H1 (cell line): ENCODE results near the gene VAMP2.

Experiments
- CBX5 ChIP-seq: fragments of 300-800, 300-1000 bp; sonication (generic); IDR thresholded peaks from 2 replicates; pipeline ENCODE4 v1.7.1; 2016; ENCODE audit warnings: antibody characterized with exemption, low read length, low read depth
- CEBPB ChIP-seq: IDR thresholded peaks from 2 replicates; pipeline ENCODE4 v1.6.1; 2012; ENCODE audit warnings: low read depth, low read length
- CTCF ChIP-seq, 3 experiments: IDR thresholded peaks; 1 replicate in 2 of 3; 2 replicates in 1 of 3; pipeline versions ENCODE4 v1.5.1 to v1.6.1; 2011; ENCODE audit warnings: low read length in 3 of 3, mild to moderate bottlenecking in 3 of 3, inconsistent platforms in 2 of 3, low read depth in 1 of 3, moderate library complexity in 1 of 3; ENCODE audit not compliant: insufficient read depth in 1 of 3; ENCODE audit errors: control extremely low read depth in 1 of 3
- HDAC6 ChIP-seq: IDR thresholded peaks from one replicate; pipeline ENCODE4 v1.7.1; 2012; ENCODE audit warnings: low read depth, mild to moderate bottlenecking, inconsistent platforms, low read length, moderate library complexity
- JUND ChIP-seq: IDR thresholded peaks from 2 replicates; pipeline ENCODE4 v1.6.1; 2011; ENCODE audit warnings: mild to moderate bottlenecking, improper control_type of control experiment, low read length
- KDM1A ChIP-seq: fragments of 200-600, 300-600 bp; sonication (generic); IDR thresholded peaks from 2 replicates; pipeline ENCODE4 v1.7.1; 2016; ENCODE audit warnings: mild to moderate bottlenecking, low read length, borderline replicate concordance
- KDM4A ChIP-seq: IDR thresholded peaks from one replicate; pipeline ENCODE4 v1.7.1; 2012; ENCODE audit warnings: low read depth, mild to moderate bottlenecking, moderate library complexity, low read length, inconsistent platforms; ENCODE audit not compliant: severe bottlenecking
- POLR2A ChIP-seq, 2 experiments: IDR thresholded peaks; 1 replicate in 1 of 2; 2 replicates in 1 of 2; pipeline ENCODE4 v1.6.1; 2011; ENCODE audit warnings: low read depth in 2 of 2, low read length in 2 of 2, mild to moderate bottlenecking in 2 of 2; ENCODE audit errors: control extremely low read depth in 1 of 2
- POLR2AphosphoS5 ChIP-seq: IDR thresholded peaks from 2 replicates; pipeline ENCODE4 v1.6.1; 2011; ENCODE audit warnings: low read depth, low read length
- POU5F1 ChIP-seq: IDR thresholded peaks from 2 replicates; pipeline ENCODE4 v1.6.1; 2011; ENCODE audit warnings: low read depth, mild to moderate bottlenecking, low read length, moderate library complexity
- SP1 ChIP-seq: IDR thresholded peaks from 2 replicates; pipeline ENCODE4 v1.6.1; 2011; ENCODE audit warnings: low read depth, low read length
- TAF1 ChIP-seq: IDR thresholded peaks from 2 replicates; pipeline ENCODE4 v1.6.1; 2011; ENCODE audit warnings: mild to moderate bottlenecking, low read depth, low read length
- TEAD4 ChIP-seq: IDR thresholded peaks from 2 replicates; pipeline ENCODE4 v1.6.1; 2012; ENCODE audit warnings: low read depth, low read length, inconsistent platforms, mixed read lengths

- TF ChIP-seq CEBPB (no peak), CTCF (IDR thresholded peaks at IDR 0.05; ENCODE audit: control extremely low read depth in 1 of 3, insufficient read depth in 1 of 3, low read depth in 1 of 3, low read length in 3 of 3) (no peak), POU5F1 (no peak), JUND (no peak), SP1 (peak; percentile 37; the same call in 1 of the 2 replicates), CBX5 (no peak), KDM4A (no peak), POLR2AphosphoS5 (no peak), TEAD4 (peak; percentile 48), HDAC6 (no peak), POLR2A (IDR thresholded peaks at IDR 0.05; ENCODE audit: control extremely low read depth in 1 of 2, low read depth in 2 of 2, low read length in 2 of 2) (no peak), TAF1 (no peak), KDM1A (no peak)
Measured at GRCh38 chr17:8125154-8125946, 37.4 kb downstream of the VAMP2 start.
